Panc1 (cell line): Measurements from ENCODE around the gene KCNQ2.

Source experiments
- CTCF ChIP-seq: fragments of 450-650 bp; IDR thresholded peaks from 2 replicates; pipeline ENCODE4 v1.5.1; 2017; ENCODE audit warnings: mild to moderate bottlenecking
- POLR2AphosphoS5 ChIP-seq: IDR thresholded peaks from 2 replicates; pipeline ENCODE4 v1.6.1; 2012; ENCODE audit warnings: mild to moderate bottlenecking, low read depth, low read length, moderate library complexity
- SIN3A ChIP-seq: IDR thresholded peaks from 2 replicates; pipeline ENCODE4 v1.6.1; 2012; ENCODE audit warnings: low read depth, mild to moderate bottlenecking, low read length, moderate library complexity, borderline replicate concordance; ENCODE audit not compliant: insufficient read depth
- TF ChIP-seq, protein P1 (sequence below), 2 experiments: IDR thresholded peaks; 2 replicates each; pipeline ENCODE4 v1.6.1; 2011 to 2012; ENCODE audit warnings: low read depth in 2 of 2, control low read depth in 1 of 2, low read length in 1 of 2, mild to moderate bottlenecking in 1 of 2, moderate library complexity in 1 of 2; ENCODE audit not compliant: insufficient read depth in 1 of 2

- TF ChIP-seq, protein P1, sequence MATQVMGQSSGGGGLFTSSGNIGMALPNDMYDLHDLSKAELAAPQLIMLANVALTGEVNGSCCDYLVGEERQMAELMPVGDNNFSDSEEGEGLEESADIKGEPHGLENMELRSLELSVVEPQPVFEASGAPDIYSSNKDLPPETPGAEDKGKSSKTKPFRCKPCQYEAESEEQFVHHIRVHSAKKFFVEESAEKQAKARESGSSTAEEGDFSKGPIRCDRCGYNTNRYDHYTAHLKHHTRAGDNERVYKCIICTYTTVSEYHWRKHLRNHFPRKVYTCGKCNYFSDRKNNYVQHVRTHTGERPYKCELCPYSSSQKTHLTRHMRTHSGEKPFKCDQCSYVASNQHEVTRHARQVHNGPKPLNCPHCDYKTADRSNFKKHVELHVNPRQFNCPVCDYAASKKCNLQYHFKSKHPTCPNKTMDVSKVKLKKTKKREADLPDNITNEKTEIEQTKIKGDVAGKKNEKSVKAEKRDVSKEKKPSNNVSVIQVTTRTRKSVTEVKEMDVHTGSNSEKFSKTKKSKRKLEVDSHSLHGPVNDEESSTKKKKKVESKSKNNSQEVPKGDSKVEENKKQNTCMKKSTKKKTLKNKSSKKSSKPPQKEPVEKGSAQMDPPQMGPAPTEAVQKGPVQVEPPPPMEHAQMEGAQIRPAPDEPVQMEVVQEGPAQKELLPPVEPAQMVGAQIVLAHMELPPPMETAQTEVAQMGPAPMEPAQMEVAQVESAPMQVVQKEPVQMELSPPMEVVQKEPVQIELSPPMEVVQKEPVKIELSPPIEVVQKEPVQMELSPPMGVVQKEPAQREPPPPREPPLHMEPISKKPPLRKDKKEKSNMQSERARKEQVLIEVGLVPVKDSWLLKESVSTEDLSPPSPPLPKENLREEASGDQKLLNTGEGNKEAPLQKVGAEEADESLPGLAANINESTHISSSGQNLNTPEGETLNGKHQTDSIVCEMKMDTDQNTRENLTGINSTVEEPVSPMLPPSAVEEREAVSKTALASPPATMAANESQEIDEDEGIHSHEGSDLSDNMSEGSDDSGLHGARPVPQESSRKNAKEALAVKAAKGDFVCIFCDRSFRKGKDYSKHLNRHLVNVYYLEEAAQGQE (IDR thresholded peaks at IDR 0.05; ENCODE audit: insufficient read depth in 1 of 2, low read depth in 2 of 2, low read length in 1 of 2), result no peak
- TF ChIP-seq CTCF, result no peak
- TF ChIP-seq POLR2AphosphoS5, result no peak
- no peak for TF ChIP-seq SIN3A
Observed at GRCh38 chr20:63484651-63485403, 12.4 kb upstream of the KCNQ2 start.
